ENCODE data around the gene VPS26B. TPM values are rescaled to one million over a fixed set of nuclear protein-coding genes. Genes with fewer than 3 reads are reported as not detected.

VPS26B gene
- total RNA-seq, 1 experiment from 2014 or later = 69.4 TPM

- ChIA-PET POLR2A (no interaction called here), CTCF (no interaction called here)
- no peak for TF ChIP-seq CTCF (IDR thresholded peaks at IDR 0.05)
- no peak for TF ChIP-seq POLR2AphosphoS5 (IDR thresholded peaks at IDR 0.05; ENCODE audit: low read depth, low read length)
- no peak for TF ChIP-seq TCF7L2 (IDR thresholded peaks at IDR 0.05; ENCODE audit: low read depth, low read length)
- no peak for TF ChIP-seq SIN3A (IDR thresholded peaks at IDR 0.05; ENCODE audit: borderline replicate concordance, insufficient read depth, low read depth, low read length)
- TF ChIP-seq, protein P1, sequence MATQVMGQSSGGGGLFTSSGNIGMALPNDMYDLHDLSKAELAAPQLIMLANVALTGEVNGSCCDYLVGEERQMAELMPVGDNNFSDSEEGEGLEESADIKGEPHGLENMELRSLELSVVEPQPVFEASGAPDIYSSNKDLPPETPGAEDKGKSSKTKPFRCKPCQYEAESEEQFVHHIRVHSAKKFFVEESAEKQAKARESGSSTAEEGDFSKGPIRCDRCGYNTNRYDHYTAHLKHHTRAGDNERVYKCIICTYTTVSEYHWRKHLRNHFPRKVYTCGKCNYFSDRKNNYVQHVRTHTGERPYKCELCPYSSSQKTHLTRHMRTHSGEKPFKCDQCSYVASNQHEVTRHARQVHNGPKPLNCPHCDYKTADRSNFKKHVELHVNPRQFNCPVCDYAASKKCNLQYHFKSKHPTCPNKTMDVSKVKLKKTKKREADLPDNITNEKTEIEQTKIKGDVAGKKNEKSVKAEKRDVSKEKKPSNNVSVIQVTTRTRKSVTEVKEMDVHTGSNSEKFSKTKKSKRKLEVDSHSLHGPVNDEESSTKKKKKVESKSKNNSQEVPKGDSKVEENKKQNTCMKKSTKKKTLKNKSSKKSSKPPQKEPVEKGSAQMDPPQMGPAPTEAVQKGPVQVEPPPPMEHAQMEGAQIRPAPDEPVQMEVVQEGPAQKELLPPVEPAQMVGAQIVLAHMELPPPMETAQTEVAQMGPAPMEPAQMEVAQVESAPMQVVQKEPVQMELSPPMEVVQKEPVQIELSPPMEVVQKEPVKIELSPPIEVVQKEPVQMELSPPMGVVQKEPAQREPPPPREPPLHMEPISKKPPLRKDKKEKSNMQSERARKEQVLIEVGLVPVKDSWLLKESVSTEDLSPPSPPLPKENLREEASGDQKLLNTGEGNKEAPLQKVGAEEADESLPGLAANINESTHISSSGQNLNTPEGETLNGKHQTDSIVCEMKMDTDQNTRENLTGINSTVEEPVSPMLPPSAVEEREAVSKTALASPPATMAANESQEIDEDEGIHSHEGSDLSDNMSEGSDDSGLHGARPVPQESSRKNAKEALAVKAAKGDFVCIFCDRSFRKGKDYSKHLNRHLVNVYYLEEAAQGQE (IDR thresholded peaks at IDR 0.05; ENCODE audit: insufficient read depth in 1 of 2, low read depth in 2 of 2, low read length in 1 of 2) = no peak
- in situ Hi-C loops (cut with HindIII; ENCODE audit: low pct_unique_long_range_greater_than_20kb, low sequenced_read_pairs) = no loop called here
- BruUV-seq (replicated peaks) = no TSS peak
- ATAC-seq (no peak), DNase-seq (ENCODE audit: low read depth, low spot score) (no peak)
- Histone ChIP-seq H3K4me3 (ENCODE audit: low read depth in 2 of 2, low read length in 2 of 2) (no peak overlapping the region), H3K4me1 (ENCODE audit: control insufficient read depth, insufficient read depth, low read length) (no peaks in the 10 kb centered on the region; the same call in 1 of the 2 replicates), H3K27me3 (ENCODE audit: control insufficient read depth, insufficient read depth, low read length) (no peaks in the 10 kb centered on the region), H3K9me3 (ENCODE audit: control insufficient read depth, insufficient read depth, low read depth, low read length) (no peaks in the 10 kb centered on the region), H3K36me3 (ENCODE audit: control insufficient read depth, insufficient read depth, low read length) (no peaks in the 10 kb centered on the region; the same call in 1 of the 2 replicates), H3K27ac (ENCODE audit: low read length) (no peak overlapping the region)
- intact Hi-C loops (cut with micrococcal nuclease; ENCODE audit: unreplicated experiment) = no loop called here
Observed at GRCh38 chr11:134246678-134247077, 22.2 kb downstream of the VPS26B start.

GRCh38 chr11:134248910-134249480, 24.5 kb downstream of the VPS26B start:
- no peak overlapping the region for H3K27ac ChIP-seq (ENCODE audit: low read length)
- no peak for TF ChIP-seq POLR2AphosphoS5 (IDR thresholded peaks at IDR 0.05; ENCODE audit: low read depth, low read length)
- intact Hi-C loops (cut with micrococcal nuclease; ENCODE audit: unreplicated experiment) (no loop called here), in situ Hi-C loops (cut with HindIII; ENCODE audit: low pct_unique_long_range_greater_than_20kb, low sequenced_read_pairs) (no loop called here)
- CTCF ChIA-PET = no interaction called here
- DNase-seq (ENCODE audit: low read depth, low spot score) (no peak), ATAC-seq (no peak)
- H3K9me3 ChIP-seq (ENCODE audit: control insufficient read depth, insufficient read depth, low read depth, low read length) = no peaks in the 10 kb centered on the region
- no peak overlapping the region for H3K4me3 ChIP-seq (ENCODE audit: low read depth in 2 of 2, low read length in 2 of 2)
- no peaks in the 10 kb centered on the region for H3K27me3 ChIP-seq (ENCODE audit: control insufficient read depth, insufficient read depth, low read length)
- BruUV-seq (replicated peaks) = no TSS peak
- peaks cover 9% of the 10 kb centered on the region for H3K4me1 ChIP-seq (ENCODE audit: control insufficient read depth, insufficient read depth, low read length)
- POLR2A ChIA-PET = no interaction called here
- no peaks in the 10 kb centered on the region; the same call in 1 of the 2 replicates for H3K36me3 ChIP-seq (ENCODE audit: control insufficient read depth, insufficient read depth, low read length)

- BruUV-seq (replicated peaks) = no TSS peak
- Histone ChIP-seq H3K27ac (ENCODE audit: low read length) (no peak overlapping the region), H3K9me3 (ENCODE audit: control insufficient read depth, insufficient read depth, low read depth, low read length) (no peaks in the 10 kb centered on the region), H3K4me1 (ENCODE audit: control insufficient read depth, insufficient read depth, low read length) (peaks cover 17% of the 10 kb centered on the region), H3K36me3 (ENCODE audit: control insufficient read depth, insufficient read depth, low read length) (no peaks in the 10 kb centered on the region; the same call in 1 of the 2 replicates), H3K27me3 (ENCODE audit: control insufficient read depth, insufficient read depth, low read length) (no peaks in the 10 kb centered on the region), H3K4me3 (ENCODE audit: low read depth in 2 of 2, low read length in 2 of 2) (no peak overlapping the region)
- POLR2A ChIA-PET = no interaction called here
- in situ Hi-C loops (cut with HindIII; ENCODE audit: low pct_unique_long_range_greater_than_20kb, low sequenced_read_pairs) = no loop called here
- CTCF ChIA-PET = no interaction called here
- ATAC-seq = no peak
- TF ChIP-seq, protein P1 (IDR thresholded peaks at IDR 0.05; ENCODE audit: insufficient read depth in 1 of 2, low read depth in 2 of 2, low read length in 1 of 2) = no peak
- TF ChIP-seq TCF7L2 (IDR thresholded peaks at IDR 0.05; ENCODE audit: low read depth, low read length) (no peak), SIN3A (IDR thresholded peaks at IDR 0.05; ENCODE audit: borderline replicate concordance, insufficient read depth, low read depth, low read length) (no peak), POLR2AphosphoS5 (IDR thresholded peaks at IDR 0.05; ENCODE audit: low read depth, low read length) (no peak), CTCF (IDR thresholded peaks at IDR 0.05) (no peak)
- intact Hi-C loops (cut with micrococcal nuclease; ENCODE audit: unreplicated experiment) = no loop called here
- no peak for DNase-seq (ENCODE audit: low read depth, low spot score)
Observed at GRCh38 chr11:134250246-134250645, 25.8 kb downstream of the VPS26B start.

All from Panc1 (cell line).